GM12878 (cell line): ENCODE data around the gene AMBRA1. TPM values are rescaled to one million over a fixed set of nuclear protein-coding genes. Genes with fewer than 3 reads are reported as not detected.
A peak's percentile ranks its signal among the peaks of the same experiment; 100 is the strongest.

Experiments used
- ATAC-seq: fragments of 200-7000 bp; cut with Tn5 transposase; 3 replicates; pipeline ENCODE4 v1.9.1; 2020; ENCODE audit warnings: mild to moderate bottlenecking, moderate library complexity
- BruUV-seq: library from RNA; stranded (reverse); fragments of 400-500 nt; replicated peaks from 2 replicates; lab custom pipeline; 2021; lab: Mats Ljungman, UMichigan
- CTCF ChIA-PET: fragments of 300-600 bp; sonication (Branson Sonifier 250); formaldehyde crosslinking; extraction: SDS; loops from one replicate; lab custom pipeline; 2021; ENCODE audit warnings: inconsistent platforms; lab: Yijun Ruan, JAX
- POLR2A ChIA-PET: fragments of 350-600 bp; formaldehyde crosslinking; extraction: SDS; loops from one replicate; lab custom pipeline; 2021; ENCODE audit warnings: inconsistent platforms; lab: Charles Lee
- RAD21 ChIA-PET: fragments of 300-600 bp; sonication (Branson Sonifier 250); formaldehyde crosslinking; loops from one replicate; lab custom pipeline; 2023; ENCODE audit warnings: antibody characterized with exemption; ENCODE audit not compliant: unreplicated experiment; lab: Charles Lee
- SMC1A ChIA-PET: fragments of 300-600 bp; sonication (Branson Sonifier 250); formaldehyde crosslinking; loops from one replicate; lab custom pipeline; 2023; ENCODE audit not compliant: unreplicated experiment, uncharacterized antibody; lab: Charles Lee
- DNase-seq: peaks from one replicate; pipeline ENCODE4 v3.0.0-alpha.2; 2011; ENCODE audit warnings: low read depth, low spot score
- FAIRE-seq: peaks from 3 replicates; lab custom pipeline; 2011; peaks lifted over from hg19 to GRCh38; lab: Jason Lieb, UNC
- H2AFZ ChIP-seq: 2 replicates; pipeline ENCODE4 v1.6.0; 2011; ENCODE audit warnings: low read depth, low read length, control low read depth; ENCODE audit not compliant: control insufficient read depth
- H3K27ac ChIP-seq: 2 replicates; pipeline ENCODE4 v1.5.1; 2011; ENCODE audit warnings: control low read depth; ENCODE audit not compliant: control insufficient read depth, insufficient read depth
- H3K27me3 ChIP-seq, 2 experiments: replicated peaks in 1 of 2; 2 replicates each; pipeline versions ENCODE4 v1.6.0 to v1.6.1; 2011; ENCODE audit warnings: low read length in 1 of 2; ENCODE audit not compliant: control insufficient read depth in 2 of 2, insufficient read depth in 2 of 2
- H3K36me3 ChIP-seq, 2 experiments: 2 replicates each; pipeline ENCODE4 v1.5.1; 2011; ENCODE audit warnings: low read length in 1 of 2; ENCODE audit not compliant: control insufficient read depth in 2 of 2, insufficient read depth in 2 of 2
- H3K4me1 ChIP-seq: 2 replicates; pipeline ENCODE4 v1.6.1; 2011; ENCODE audit warnings: mild to moderate bottlenecking, low read length, moderate library complexity, mixed read lengths; ENCODE audit not compliant: control insufficient read depth, insufficient read depth
- H3K4me2 ChIP-seq: 2 replicates; pipeline ENCODE4 v1.6.0; 2011; ENCODE audit warnings: control low read depth; ENCODE audit not compliant: control insufficient read depth, insufficient read depth
- H3K4me3 ChIP-seq: fragments of 200-600 bp; sonication (generic); 2 replicates; pipeline ENCODE4 v1.5.1; 2016
- H3K79me2 ChIP-seq: 2 replicates; pipeline ENCODE4 v1.6.0; 2011; ENCODE audit warnings: low read length; ENCODE audit not compliant: control insufficient read depth, insufficient read depth
- H3K9ac ChIP-seq: 2 replicates; pipeline ENCODE4 v1.8.0; 2011; ENCODE audit warnings: low read length, control low read depth, mixed read lengths; ENCODE audit not compliant: control insufficient read depth, insufficient read depth
- H3K9me3 ChIP-seq: replicated peaks from 3 replicates; pipeline ENCODE4 v1.5.1; 2011; ENCODE audit warnings: mild to moderate bottlenecking, low read length; ENCODE audit not compliant: control insufficient read depth, insufficient read depth
- H4K20me1 ChIP-seq: 2 replicates; pipeline ENCODE4 v1.6.0; 2011; ENCODE audit not compliant: control insufficient read depth, insufficient read depth
- ATF7 ChIP-seq: fragments of 450-650 bp; IDR thresholded peaks from 2 replicates; pipeline ENCODE4 v1.6.1; 2016; ENCODE audit warnings: low read depth, mild to moderate bottlenecking
- CBX5 ChIP-seq: sonication (generic); IDR thresholded peaks from 2 replicates; pipeline ENCODE4 v1.6.1; 2016; ENCODE audit warnings: low read depth, moderate library complexity, mild to moderate bottlenecking, inconsistent platforms
- FOS ChIP-seq: IDR thresholded peaks from 3 replicates; pipeline ENCODE4 v1.6.1; 2011; ENCODE audit warnings: borderline replicate concordance; ENCODE audit not compliant: insufficient read length; ENCODE audit errors: extremely low read depth
- JUNB ChIP-seq: IDR thresholded peaks from 2 replicates; pipeline ENCODE4 v1.6.1; 2016; ENCODE audit warnings: antibody characterized with exemption, mild to moderate bottlenecking
- LARP7 ChIP-seq: fragments of 450-650 bp; IDR thresholded peaks from 2 replicates; pipeline ENCODE4 v1.6.1; 2017; ENCODE audit warnings: mild to moderate bottlenecking
- MEF2B ChIP-seq: fragments of 450-650 bp; IDR thresholded peaks from 2 replicates; pipeline ENCODE4 v1.6.1; 2018; ENCODE audit warnings: mild to moderate bottlenecking, moderate library complexity; ENCODE audit not compliant: partially characterized antibody, poor library complexity, severe bottlenecking
- PRDM15 ChIP-seq: fragments of 450-650 bp; formaldehyde crosslinking; IDR thresholded peaks from 2 replicates; pipeline ENCODE4 v1.4.0; 2020; ENCODE audit warnings: mild to moderate bottlenecking, moderate library complexity
- RFX5 ChIP-seq: IDR thresholded peaks from 2 replicates; pipeline ENCODE4 v1.6.1; 2011; ENCODE audit warnings: low read depth, low read length, improper control_type of control experiment
- SMC3 ChIP-seq: IDR thresholded peaks from 2 replicates; pipeline ENCODE4 v1.6.1; 2011; ENCODE audit warnings: low read length, improper control_type of control experiment, borderline replicate concordance
- STAT3 ChIP-seq: IDR thresholded peaks from 2 replicates; pipeline ENCODE4 v1.6.1; 2011; ENCODE audit warnings: low read depth, low read length, improper control_type of control experiment
- TCF7 ChIP-seq: IDR thresholded peaks from 2 replicates; pipeline ENCODE4 v1.6.1; 2014; ENCODE audit warnings: antibody characterized with exemption, borderline replicate concordance
- ZNF207 ChIP-seq: fragments of 450-650 bp; IDR thresholded peaks from 2 replicates; pipeline ENCODE4 v1.6.1; 2014; ENCODE audit warnings: antibody characterized with exemption, mild to moderate bottlenecking, borderline replicate concordance
- WGBS: methylation state at CpG from one replicate; pipeline ENCODE4 v1.1.6; 2016; ENCODE audit warnings: low lambda C conversion rate; ENCODE audit not compliant: insufficient replicate concordance, insufficient coverage; ENCODE audit errors: missing lambda C conversion rate; 5-methylcytosine and 5-hydroxymethylcytosine counted together
- in situ Hi-C: fragments of 300-500 bp; cut with MboI; formaldehyde crosslinking; loops from 9 replicates; pipeline ENCODE4 v1.14.3; 2018; ENCODE audit warnings: mixed read lengths
- intact Hi-C: fragments of 100-400 bp; cut with micrococcal nuclease; formaldehyde crosslinking; loops from one replicate; pipeline ENCODE4 v1.14.2; 2022; ENCODE audit not compliant: unreplicated experiment
- polyA plus RNA-seq, 11 experiments: library from polyadenylated mRNA; depleted of rRNA in 4 of 11; unstranded in 6 of 11; stranded (reverse) in 5 of 11; fragments of >200 nt; fragmentation: Nextera tagmentation in 4 of 11; fragmentation: Illumina TruSeq in 1 of 11; extraction: Ambion mirVana in 4 of 11; extraction: Trizol in 1 of 11; gene quantifications; 1 replicate in 1 of 11; 2 replicates in 10 of 11; pipeline versions ENCODE4 v1.2.1 to v1.2.3, GENCODE V29; 2011 to 2016; ENCODE audit warnings: inconsistent platforms in 2 of 11, missing spikeins in 2 of 11, low read depth in 1 of 11
- total RNA-seq, 4 experiments: library from RNA; depleted of rRNA in 3 of 4; stranded (reverse); fragments of >200 nt in 3 of 4; fragmentation: Illumina TruSeq in 1 of 4; extraction: Trizol in 1 of 4; gene quantifications; 2 replicates each; pipeline versions ENCODE4 v1.2.1 to v1.2.3, GENCODE V29; 2013 to 2021

Gene AMBRA1
- total and polyA plus RNA-seq, 10 of the 15 experiments (the other 5 are each of a cell fraction or from before 2014, with no cell fraction given): 0.57 to 34.3 (median 13.7) TPM

DNA sequence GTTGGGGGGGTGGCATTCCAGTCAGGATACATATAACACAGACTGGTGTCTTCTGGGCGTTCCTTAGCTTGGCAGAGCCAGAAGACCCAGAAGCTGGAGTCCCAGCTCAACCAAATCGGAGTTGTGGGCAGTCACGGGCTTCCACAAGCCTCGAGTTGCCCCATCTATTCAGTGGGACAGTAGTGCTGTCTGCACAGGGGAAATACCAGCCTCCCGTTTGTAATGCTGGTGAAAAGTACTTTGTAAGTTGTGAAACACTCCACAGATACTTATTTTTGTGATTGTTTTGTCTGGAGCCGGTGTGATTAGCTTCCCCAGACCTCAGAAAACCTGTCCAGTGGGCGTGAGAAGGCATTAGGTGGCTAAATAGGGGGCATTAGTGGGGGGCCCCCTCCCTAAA lies 232.9 kb downstream of the AMBRA1 start:
- Histone ChIP-seq H3K4me1 (peaks cover 20% of the 10 kb centered on the region), H3K27me3 (no peaks in the 10 kb centered on the region), H3K9ac (peak overlapping the region; percentile 86), H3K36me3 (peaks cover 0 to 8% of the 10 kb centered on the region in 2 experiments; a peak in 3 of 4 replicates), H3K4me3 (peak overlapping the region; percentile 65), H3K79me2 (peaks cover 29% of the 10 kb centered on the region), H3K4me2 (peak overlapping the region; percentile 86), H3K27ac (peak overlapping the region; percentile 90), H2AFZ (peak overlapping the region; percentile 68), H3K9me3 (no peaks in the 10 kb centered on the region), H4K20me1 (no peaks in the 10 kb centered on the region)
- RAD21 ChIA-PET: interaction anchor here (0.7 to 3.1 kb wide), 12 partner anchors 8 to 122 kb away, joined by 3 to 38 read pairs (median 4); partner anchors contain the start of gene DGKZ
- CTCF ChIA-PET: interaction anchor here (0.7 to 19.9 kb wide), 14 partner anchors 5 to 257 kb away, joined by 3 to 423 read pairs (median 4); partner anchors contain the start of genes ATG13, DGKZ and HARBI1
- intact Hi-C loops (no loop called here), in situ Hi-C loops (no loop called here)
- TF ChIP-seq LARP7 (0 out of 2 replicates have a peak, but pooled peaks have one; percentile 23), STAT3 (no peak)
- peak; percentile 67 for ATAC-seq
- 18% methylated on average over 7 of the region's 7 CpGs for WGBS
- SMC1A ChIA-PET: interaction anchor here (0.7 to 6.0 kb wide), 13 partner anchors 10 to 158 kb away, joined by 3 to 70 read pairs (median 4); partner anchors contain the start of gene DGKZ
- BruUV-seq: no TSS peak
- peak; percentile 76 for FAIRE-seq
- no peak for DNase-seq
- POLR2A ChIA-PET: interaction anchor here (0.6 to 3.2 kb wide), 9 partner anchors 9 to 236 kb away, joined by 3 to 32 read pairs (median 5); partner anchors contain the start of gene DGKZ

- ChIA-PET RAD21 (interaction anchor here (0.6 to 3.1 kb wide), 7 partner anchors 7 to 128 kb away, joined by 3 to 38 read pairs (median 4); partner anchors contain the start of gene DGKZ), CTCF (interaction anchor here (1.3 to 19.9 kb wide), 7 partner anchors 5 to 258 kb away, joined by 3 to 423 read pairs (median 9); partner anchors contain the start of genes ATG13, DGKZ and HARBI1), POLR2A (interaction anchor here (0.5 to 3.2 kb wide), 6 partner anchors 8 to 122 kb away, joined by 3 to 32 read pairs (median 4); partner anchors contain the start of gene DGKZ), SMC1A (interaction anchor here (0.7 to 6.0 kb wide), 7 partner anchors 9 to 170 kb away, joined by 3 to 70 read pairs (median 5); partner anchors contain the start of gene DGKZ)
- WGBS: 91% methylated on average over 1 of the region's 1 CpG
- H3K27me3 ChIP-seq: no peaks in the 10 kb centered on the region
- no TSS peak for BruUV-seq
- no peak overlapping the region for H3K4me3 ChIP-seq
- peaks cover 29% of the 10 kb centered on the region for H3K79me2 ChIP-seq
- no peak overlapping the region for H3K9ac ChIP-seq
- H3K9me3 ChIP-seq: no peaks in the 10 kb centered on the region
- FAIRE-seq: no peak
- no peak overlapping the region for H2AFZ ChIP-seq
- H4K20me1 ChIP-seq: no peaks in the 10 kb centered on the region
- in situ Hi-C loops (no loop called here), intact Hi-C loops (no loop called here)
- ATAC-seq: no peak
- no peak overlapping the region for H3K4me2 ChIP-seq
- peaks cover 20% of the 10 kb centered on the region for H3K4me1 ChIP-seq
- no peak for DNase-seq
- H3K27ac ChIP-seq: no peak overlapping the region
- peaks cover 0 to 8% of the 10 kb centered on the region in 2 experiments; a peak in 3 of 4 replicates for H3K36me3 ChIP-seq
- no peak for TF ChIP-seq MEF2B
- TF ChIP-seq ATF7: no peak
- no peak for TF ChIP-seq PRDM15 (CRISPR knock-in tag)
- no peak for TF ChIP-seq SMC3
- TF ChIP-seq ZNF207: no peak
- TF ChIP-seq CBX5: no peak
- TF ChIP-seq RFX5: no peak
- no peak for TF ChIP-seq JUNB
- no peak for TF ChIP-seq TCF7
- no peak for TF ChIP-seq FOS
Measured at GRCh38 chr11:46359953-46360352, 233.9 kb downstream of the AMBRA1 start.
